ENCODE results near the gene FNBP1. TPM values are rescaled to one million over a fixed set of nuclear protein-coding genes. Genes with fewer than 3 reads are reported as not detected.

Gene FNBP1
- total and polyA plus RNA-seq, 2 donors (not counting 1 experiment from before 2014, with no cell fraction given), result 42.9 to 318 TPM

- H2AFZ ChIP-seq (ENCODE audit: insufficient read depth, low read depth, low read length, poor library complexity, severe bottlenecking), result no peak overlapping the region
- peak overlapping the region; percentile 54 for H3K9ac ChIP-seq (ENCODE audit: low read length)
- Mint-ChIP-seq H3K9me3 (ENCODE audit: insufficient read depth) (no peaks in the 10 kb centered on the region), H3K4me3 (peak overlapping the region; percentile 76), H3K27ac (peak overlapping the region; percentile 93), H3K4me1 (peaks cover 71% of the 10 kb centered on the region), H3K27me3 (no peaks in the 10 kb centered on the region)
- POLR2A ChIA-PET, result interaction anchor here (0.8 to 15.0 kb wide), 8 partner anchors 12 to 100 kb away, joined by 3 to 107 read pairs (median 7); partner anchors contain the start of gene FNBP1
- no peaks in the 10 kb centered on the region for H4K20me1 ChIP-seq (ENCODE audit: control insufficient read depth, insufficient read depth, low read length, poor library complexity, severe bottlenecking)
- H3K4me3 ChIP-seq (ENCODE audit: control extremely low read depth in 1 of 5, extremely low read depth in 1 of 5, insufficient read depth in 1 of 5, low read depth in 2 of 5, low read length in 4 of 5), result peak overlapping the region in 1 of 5 experiments; percentile 45
- H3K4me2 ChIP-seq (replicated peaks; ENCODE audit: low read depth, low read length, poor library complexity, severe bottlenecking), result peak overlapping the region; percentile 77
- ATAC-seq (ENCODE audit: low read depth) (peak; percentile 74), DNase-seq (peak; percentile 92)
- peaks cover 0 to 4% (median 0%) of the 10 kb centered on the region in 3 donors for H3K9me3 ChIP-seq (ENCODE audit: control extremely low read depth in 1 of 3, control insufficient read depth in 2 of 3, insufficient read depth in 1 of 3, low read length in 2 of 3)
- 35% methylated on average over 7 of the region's 9 CpGs for WGBS (ENCODE audit: insufficient coverage)
- peaks cover 0 to 20% of the 10 kb centered on the region in 2 experiments for H3K36me3 ChIP-seq (replicated peaks in 1 of 2; ENCODE audit: control extremely low read depth in 1 of 2, control insufficient read depth in 1 of 2, extremely low read depth in 1 of 2, insufficient read depth in 2 of 2, low read length in 1 of 2)
- H3K79me2 ChIP-seq (ENCODE audit: control insufficient read depth, insufficient read depth, low read length), result peaks cover 92% of the 10 kb centered on the region
- CTCF ChIA-PET, result interaction anchor here (0.7 to 1.3 kb wide), 5 partner anchors 17 to 53 kb away, joined by 3 to 7 read pairs (median 3); no protein-coding TSS in a partner anchor
- intact Hi-C loops (cut with micrococcal nuclease), result loop anchor here (1.0 to 5.0 kb wide), 7 partner anchors 19 to 104 kb away; no protein-coding TSS in a partner anchor
- H3K27me3 ChIP-seq (replicated peaks in 1 of 4; ENCODE audit: control extremely low read depth in 1 of 4, control insufficient read depth in 3 of 4, insufficient read depth in 4 of 4, low read length in 3 of 4), result no peaks in the 10 kb centered on the region
- peaks cover 77 to 90% of the 10 kb centered on the region in 2 donors for H3K4me1 ChIP-seq (ENCODE audit: control insufficient read depth in 2 of 2, insufficient read depth in 2 of 2, low read length in 2 of 2)
- no peak for TF ChIP-seq EZH2 (IDR thresholded peaks at IDR 0.05; ENCODE audit: borderline replicate concordance, insufficient read depth, low read depth, low read length, poor library complexity, severe bottlenecking)
- no peak for TF ChIP-seq CTCF (IDR thresholded peaks at IDR 0.05)
- H3K27ac ChIP-seq (ENCODE audit: low read length in 2 of 2), result peak overlapping the region; percentile 92
Observed at GRCh38 chr9:129988607-129989361, 54.2 kb downstream of the FNBP1 start.

GRCh38 chr9:129987941-129988340 is 55.0 kb downstream of the FNBP1 start:
- Histone ChIP-seq H3K4me1 (ENCODE audit: control insufficient read depth in 2 of 2, insufficient read depth in 2 of 2, low read length in 2 of 2) (peaks cover 83 to 84% of the 10 kb centered on the region in 2 donors), H4K20me1 (ENCODE audit: control insufficient read depth, insufficient read depth, low read length, poor library complexity, severe bottlenecking) (no peaks in the 10 kb centered on the region), H3K27me3 (replicated peaks in 1 of 4; ENCODE audit: control extremely low read depth in 1 of 4, control insufficient read depth in 3 of 4, insufficient read depth in 4 of 4, low read length in 3 of 4) (no peaks in the 10 kb centered on the region), H3K9me3 (ENCODE audit: control extremely low read depth in 1 of 3, control insufficient read depth in 2 of 3, insufficient read depth in 1 of 3, low read length in 2 of 3) (peaks cover 0 to 4% (median 0%) of the 10 kb centered on the region in 3 donors), H3K27ac (ENCODE audit: low read length in 2 of 2) (peak overlapping the region; percentile 92), H3K4me3 (ENCODE audit: control extremely low read depth in 1 of 5, extremely low read depth in 1 of 5, insufficient read depth in 1 of 5, low read depth in 2 of 5, low read length in 4 of 5) (no peak overlapping the region), H3K36me3 (replicated peaks in 1 of 2; ENCODE audit: control extremely low read depth in 1 of 2, control insufficient read depth in 1 of 2, extremely low read depth in 1 of 2, insufficient read depth in 2 of 2, low read length in 1 of 2) (peaks cover 0 to 20% of the 10 kb centered on the region in 2 experiments), H3K9ac (ENCODE audit: low read length) (no peak overlapping the region), H3K4me2 (replicated peaks; ENCODE audit: low read depth, low read length, poor library complexity, severe bottlenecking) (peak overlapping the region; percentile 77), H2AFZ (ENCODE audit: insufficient read depth, low read depth, low read length, poor library complexity, severe bottlenecking) (no peak overlapping the region), H3K79me2 (ENCODE audit: control insufficient read depth, insufficient read depth, low read length) (peaks cover 92% of the 10 kb centered on the region)
- POLR2A ChIA-PET, result interaction anchor here (1.2 to 15.0 kb wide), 5 partner anchors 8 to 99 kb away, joined by 3 to 107 read pairs (median 5); partner anchors contain the start of gene FNBP1
- no peak for ATAC-seq (ENCODE audit: low read depth)
- DNase-seq, result no peak
- H3K4me1 Mint-ChIP-seq, result peaks cover 72% of the 10 kb centered on the region
- H3K27ac Mint-ChIP-seq, result peak overlapping the region; percentile 42
- intact Hi-C loops (cut with micrococcal nuclease), result loop anchor here (2.0 to 5.0 kb wide), 4 partner anchors 25 to 103 kb away; no protein-coding TSS in a partner anchor
- H3K27me3 Mint-ChIP-seq, result no peaks in the 10 kb centered on the region
- 63% methylated on average over 1 of the region's 1 CpG for WGBS (ENCODE audit: insufficient coverage)
- H3K4me3 Mint-ChIP-seq, result peak overlapping the region; percentile 27
- TF ChIP-seq CTCF (IDR thresholded peaks at IDR 0.05), result no peak
- no peak for TF ChIP-seq EZH2 (IDR thresholded peaks at IDR 0.05; ENCODE audit: borderline replicate concordance, insufficient read depth, low read depth, low read length, poor library complexity, severe bottlenecking)
- CTCF ChIA-PET, result no interaction called here
- H3K9me3 Mint-ChIP-seq (ENCODE audit: insufficient read depth), result no peaks in the 10 kb centered on the region

Data from B cell (primary cell).